ENCODE measurements around the gene DCAF12. TPM values are rescaled to one million over a fixed set of nuclear protein-coding genes. Genes with fewer than 3 reads are reported as not detected.

DCAF12 gene
- total RNA-seq (2012; rRNA removed), result 12.7 and 16.4 TPM in 2 replicates

DNA sequence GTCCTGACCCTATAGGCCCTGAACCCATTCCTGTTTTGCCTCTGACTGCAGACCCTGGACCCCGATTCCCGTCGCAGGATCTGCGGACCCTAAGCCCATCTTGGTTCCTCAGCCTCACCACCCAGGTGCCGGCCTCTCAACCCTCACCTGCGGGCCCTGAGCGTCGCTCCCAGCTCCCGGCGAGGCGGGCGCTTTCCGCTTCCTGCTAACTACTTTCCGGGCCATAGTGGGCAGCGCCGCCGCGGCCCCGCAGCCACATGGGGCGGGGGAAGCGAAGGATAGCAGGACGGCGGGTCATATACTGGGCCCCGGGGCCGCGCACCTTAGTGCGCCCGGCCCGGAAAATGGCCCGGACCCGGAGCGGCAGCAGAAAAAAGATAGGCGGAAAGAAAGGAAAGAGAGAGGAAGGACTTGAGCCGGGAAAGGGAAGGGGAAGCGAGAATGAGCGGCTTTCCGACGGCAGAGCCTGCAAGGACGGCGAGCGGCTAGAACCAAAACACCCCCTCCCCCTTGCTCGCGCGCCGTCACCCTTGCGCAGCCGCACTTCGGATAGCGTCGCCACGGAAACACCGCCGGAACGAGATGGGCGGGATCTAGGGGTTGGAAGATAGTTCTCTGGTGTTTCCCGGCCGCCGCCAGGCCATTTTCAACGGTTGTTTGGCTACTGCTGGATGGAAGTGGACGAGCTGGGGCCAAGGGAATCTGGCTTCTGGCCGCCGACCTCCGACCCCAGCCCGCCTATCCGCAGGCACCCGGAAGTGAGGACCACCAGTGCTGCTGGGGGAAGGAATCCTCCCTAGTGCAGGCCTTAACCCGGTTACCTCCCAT lies at the start of gene DCAF12:
Gene DCAF12 (minus strand): TSS at position 492 of the 828 bp plus-strand sequence. CDS start 267 bp downstream, at position 225.
- peaks cover 32% of the 10 kb centered on the region for H3K36me3 ChIP-seq (ENCODE audit: insufficient read depth, low read length)
- peak within 1 kb of the TSS; percentile 95 for H3K9ac ChIP-seq (ENCODE audit: low read depth, low read length)
- peak within 1 kb of the TSS; percentile 84 for H3K4me3 ChIP-seq (ENCODE audit: low read length)
- H3K27me3 ChIP-seq (ENCODE audit: control insufficient read depth, insufficient read depth, low read length), result no peaks in the 10 kb centered on the region
- peak within 1 kb of the TSS; percentile 96 for H3K4me2 ChIP-seq (ENCODE audit: low read length)
- peaks cover 21% of the 10 kb centered on the region for H3K4me1 ChIP-seq (ENCODE audit: control insufficient read depth, insufficient read depth, low read length)
- H3K9me3 ChIP-seq (replicated peaks; ENCODE audit: low read length), result no peaks in the 10 kb centered on the region

DNA sequence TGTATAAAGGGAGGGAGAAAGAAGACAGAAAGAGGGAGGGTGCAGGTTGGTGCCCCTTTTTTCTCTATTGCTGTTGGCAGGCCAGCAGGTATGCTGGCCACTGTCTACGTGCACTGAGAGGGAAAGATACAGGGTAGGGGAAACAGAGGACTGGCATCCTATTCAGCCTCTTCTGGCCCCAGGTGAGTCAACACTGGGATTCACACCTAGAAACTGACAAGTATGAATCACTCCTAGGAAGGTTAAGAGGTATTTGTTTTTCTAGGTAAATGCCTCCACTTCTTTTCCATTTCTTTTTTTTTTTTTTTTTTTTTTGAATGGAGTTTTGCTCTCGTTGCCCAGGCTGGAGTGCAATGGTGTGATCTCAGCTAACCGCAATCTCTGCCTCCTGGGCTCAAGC lies 49.6 kb upstream of the DCAF12 start:
- Histone ChIP-seq H3K9me3 (replicated peaks; ENCODE audit: low read length) (no peaks in the 10 kb centered on the region), H3K4me3 (ENCODE audit: low read length) (no peak overlapping the region), H3K4me1 (ENCODE audit: control insufficient read depth, insufficient read depth, low read length) (peaks cover 9% of the 10 kb centered on the region), H3K4me2 (ENCODE audit: low read length) (no peak overlapping the region), H3K36me3 (ENCODE audit: insufficient read depth, low read length) (no peaks in the 10 kb centered on the region), H3K27me3 (ENCODE audit: control insufficient read depth, insufficient read depth, low read length) (no peaks in the 10 kb centered on the region), H3K9ac (ENCODE audit: low read depth, low read length) (no peak overlapping the region)

DNA sequence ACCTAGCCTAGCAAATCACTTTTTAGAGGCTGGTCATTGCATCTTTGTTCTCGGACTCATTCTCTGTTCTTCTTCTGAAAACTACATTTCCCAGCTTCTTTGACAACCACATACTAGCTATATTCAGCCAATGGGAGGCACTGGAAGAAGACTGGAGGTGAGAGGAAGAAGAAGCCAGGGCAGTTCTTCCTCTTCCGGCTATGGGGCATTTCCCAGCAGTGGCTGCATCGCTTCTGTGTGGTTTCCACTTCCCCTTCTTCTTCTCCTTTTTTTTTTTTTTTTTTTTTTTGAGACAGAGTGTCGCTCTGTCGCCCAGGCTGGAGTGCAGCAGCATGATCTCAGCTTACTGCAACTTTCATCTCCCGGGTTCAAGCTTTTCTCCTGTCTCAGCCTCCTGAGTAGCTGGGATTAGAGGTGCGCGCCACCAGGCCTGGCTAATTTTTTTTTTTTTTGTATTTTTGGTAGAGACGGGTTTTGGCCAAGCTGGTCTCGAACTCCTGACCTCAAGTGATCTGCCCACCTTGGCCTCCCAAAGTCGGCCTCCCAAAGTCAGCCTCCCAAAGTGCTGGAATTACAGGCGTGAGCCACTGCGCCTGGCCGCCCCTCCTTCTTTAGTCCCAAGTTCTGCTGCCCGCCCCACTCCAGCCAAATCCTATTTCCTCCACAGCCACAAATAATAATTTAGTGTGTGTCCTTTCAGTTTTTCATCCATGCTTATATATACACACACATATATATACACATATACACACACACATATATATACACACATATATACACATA lies 45.4 kb upstream of the DCAF12 start:
- no peaks in the 10 kb centered on the region for H3K36me3 ChIP-seq (ENCODE audit: insufficient read depth, low read length)

DNA sequence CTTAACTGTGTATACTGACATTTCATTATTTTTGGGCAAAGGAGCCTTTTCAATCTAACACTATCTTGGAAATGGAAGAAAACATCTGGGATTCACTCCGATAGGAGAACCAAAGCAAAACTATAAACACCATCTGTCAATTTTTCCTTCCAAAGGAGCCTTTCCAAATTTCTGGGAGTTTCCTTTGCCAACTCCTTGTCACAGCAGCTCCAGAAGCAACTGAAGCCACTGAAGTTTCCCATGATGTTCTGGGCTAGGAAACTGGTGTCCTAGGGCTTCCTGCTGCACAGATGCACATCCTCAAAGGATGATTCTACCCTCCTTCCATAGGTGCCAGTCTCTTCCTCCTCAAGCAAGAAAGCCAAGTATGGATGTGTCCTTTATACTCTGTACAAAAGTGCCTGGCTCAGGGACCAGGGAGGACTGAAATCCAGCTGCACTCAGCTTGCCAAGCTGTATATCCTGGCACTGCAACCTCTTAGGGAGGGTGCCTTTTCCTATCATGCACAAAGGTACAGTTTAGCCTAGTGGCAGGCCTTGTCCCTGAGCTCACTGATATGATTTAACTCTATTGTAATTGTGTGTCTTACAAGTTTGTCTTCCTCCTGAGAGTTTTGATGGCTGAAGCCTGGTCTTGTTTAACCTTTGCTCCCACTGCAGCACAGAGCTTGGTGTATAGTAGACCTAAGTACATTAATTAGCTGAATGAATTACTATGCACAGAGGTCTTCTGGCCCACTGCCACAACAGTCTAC lies 43.9 kb upstream of the DCAF12 start:
- Histone ChIP-seq H3K27me3 (ENCODE audit: control insufficient read depth, insufficient read depth, low read length) (no peaks in the 10 kb centered on the region), H3K4me3 (ENCODE audit: low read length) (no peak overlapping the region), H3K9ac (ENCODE audit: low read depth, low read length) (no peak overlapping the region), H3K4me1 (ENCODE audit: control insufficient read depth, insufficient read depth, low read length) (no peaks in the 10 kb centered on the region), H3K36me3 (ENCODE audit: insufficient read depth, low read length) (no peaks in the 10 kb centered on the region), H3K4me2 (ENCODE audit: low read length) (no peak overlapping the region), H3K9me3 (replicated peaks; ENCODE audit: low read length) (no peaks in the 10 kb centered on the region)

More for the DNA sequence above, 45.4 kb upstream of the DCAF12 start:
- H3K4me2 ChIP-seq (ENCODE audit: low read length), result no peak overlapping the region
- H3K27me3 ChIP-seq (ENCODE audit: control insufficient read depth, insufficient read depth, low read length), result no peaks in the 10 kb centered on the region
- no peak overlapping the region for H3K4me3 ChIP-seq (ENCODE audit: low read length)
- H3K9me3 ChIP-seq (replicated peaks; ENCODE audit: low read length), result no peaks in the 10 kb centered on the region
- no peaks in the 10 kb centered on the region for H3K4me1 ChIP-seq (ENCODE audit: control insufficient read depth, insufficient read depth, low read length)
- no peak overlapping the region for H3K9ac ChIP-seq (ENCODE audit: low read depth, low read length)

DNA sequence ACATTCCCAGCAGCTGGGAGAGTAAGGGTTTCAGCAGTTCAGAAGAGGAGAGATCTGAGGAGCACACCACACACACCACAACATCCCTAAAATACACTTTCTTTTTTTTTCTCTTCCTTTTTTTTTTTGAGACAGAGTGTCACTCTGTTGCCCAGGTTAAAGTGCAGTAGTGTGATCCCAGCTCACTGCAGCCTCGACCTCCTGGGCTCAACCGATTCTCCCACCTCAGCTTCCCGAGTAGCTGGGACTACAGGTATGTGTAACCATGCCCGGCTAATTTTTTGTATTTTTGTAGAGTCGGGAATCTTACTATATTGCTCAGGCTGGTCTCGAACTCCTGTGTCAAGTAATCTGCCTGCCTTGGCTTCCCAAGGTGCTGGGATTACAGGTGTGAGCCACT lies 42.6 kb upstream of the DCAF12 start:
- Histone ChIP-seq H3K4me1 (ENCODE audit: control insufficient read depth, insufficient read depth, low read length) (peaks cover under 1% of the 10 kb centered on the region), H3K4me3 (ENCODE audit: low read length) (no peak overlapping the region), H3K4me2 (ENCODE audit: low read length) (no peak overlapping the region), H3K9ac (ENCODE audit: low read depth, low read length) (no peak overlapping the region), H3K36me3 (ENCODE audit: insufficient read depth, low read length) (no peaks in the 10 kb centered on the region), H3K9me3 (replicated peaks; ENCODE audit: low read length) (no peaks in the 10 kb centered on the region), H3K27me3 (ENCODE audit: control insufficient read depth, insufficient read depth, low read length) (no peaks in the 10 kb centered on the region)

DNA sequence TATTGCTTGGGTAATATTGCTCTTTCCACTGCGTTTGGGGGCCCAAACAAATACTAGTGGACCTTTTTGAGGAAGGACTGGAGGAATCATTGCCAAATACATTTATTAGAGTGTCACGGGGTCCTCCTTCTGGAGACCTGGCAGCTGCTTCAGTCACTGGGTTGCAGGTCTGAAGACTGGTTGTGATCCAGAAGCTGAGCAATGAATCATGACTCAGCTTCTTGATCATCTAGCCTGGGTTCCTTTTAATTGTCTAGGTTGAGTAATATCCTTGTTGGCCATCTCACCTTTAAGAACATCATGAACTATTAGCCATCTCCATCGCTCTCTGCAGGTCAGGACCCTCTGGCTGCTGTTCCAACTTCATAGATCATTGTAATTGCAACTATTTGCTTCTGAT lies 36.9 kb upstream of the DCAF12 start:
- Histone ChIP-seq H3K4me3 (ENCODE audit: low read length) (no peak overlapping the region), H3K9ac (ENCODE audit: low read depth, low read length) (no peak overlapping the region), H3K4me2 (ENCODE audit: low read length) (peak overlapping the region; percentile 12), H3K4me1 (ENCODE audit: control insufficient read depth, insufficient read depth, low read length) (peaks cover 16% of the 10 kb centered on the region), H3K9me3 (replicated peaks; ENCODE audit: low read length) (no peaks in the 10 kb centered on the region), H3K36me3 (ENCODE audit: insufficient read depth, low read length) (no peaks in the 10 kb centered on the region), H3K27me3 (ENCODE audit: control insufficient read depth, insufficient read depth, low read length) (no peaks in the 10 kb centered on the region)

DNA sequence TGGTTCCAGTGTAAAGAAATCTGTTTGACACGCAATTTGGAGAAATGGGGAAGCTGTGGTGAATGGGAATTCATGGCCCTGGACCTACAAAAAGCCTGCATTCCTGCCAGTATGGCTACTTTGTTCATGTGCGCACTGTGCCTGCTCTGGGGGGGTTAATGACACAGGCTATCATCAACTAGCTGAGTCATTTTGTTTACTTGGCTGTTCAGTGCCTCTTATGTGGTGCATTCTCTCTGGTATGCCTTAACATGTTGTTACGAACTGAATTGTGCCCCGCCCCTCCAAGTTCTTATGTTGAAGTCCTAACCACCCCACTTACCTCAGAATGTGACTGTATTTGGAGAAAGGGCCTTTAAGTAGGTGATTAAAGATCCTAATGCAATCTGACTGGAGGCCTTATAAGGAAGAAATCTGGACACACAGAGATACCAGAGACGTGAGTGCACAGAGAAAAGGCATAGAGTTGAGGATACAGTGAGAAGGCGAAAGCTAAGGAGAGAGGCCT lies 31.9 kb upstream of the DCAF12 start:
- Histone ChIP-seq H3K4me1 (ENCODE audit: control insufficient read depth, insufficient read depth, low read length) (peaks cover 12% of the 10 kb centered on the region), H3K9me3 (replicated peaks; ENCODE audit: low read length) (no peaks in the 10 kb centered on the region), H3K4me3 (ENCODE audit: low read length) (no peak overlapping the region), H3K36me3 (ENCODE audit: insufficient read depth, low read length) (no peaks in the 10 kb centered on the region), H3K9ac (ENCODE audit: low read depth, low read length) (no peak overlapping the region), H3K4me2 (ENCODE audit: low read length) (no peak overlapping the region), H3K27me3 (ENCODE audit: control insufficient read depth, insufficient read depth, low read length) (peaks cover 5% of the 10 kb centered on the region)

DNA sequence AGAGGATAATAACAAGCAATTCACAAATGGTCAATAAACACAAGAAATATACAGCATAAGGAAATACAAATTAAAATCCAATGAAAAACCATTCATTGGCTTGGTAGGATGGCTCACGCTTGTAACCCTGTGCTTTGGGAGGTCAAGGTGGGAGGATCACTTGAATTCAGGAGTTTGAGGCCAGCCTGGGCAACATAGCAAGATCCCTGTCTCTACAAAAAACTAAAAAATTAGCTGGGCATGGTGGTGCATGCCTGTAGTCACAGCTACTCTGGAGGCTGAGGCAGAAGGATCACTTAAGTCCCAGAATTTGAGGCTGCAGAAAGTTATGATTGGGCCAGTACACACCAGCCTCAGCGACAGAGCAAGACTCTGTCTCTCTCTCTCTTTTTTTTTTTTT lies 31.4 kb upstream of the DCAF12 start:
- peaks cover 6% of the 10 kb centered on the region for H3K27me3 ChIP-seq (ENCODE audit: control insufficient read depth, insufficient read depth, low read length)
- no peak overlapping the region for H3K4me3 ChIP-seq (ENCODE audit: low read length)
- H3K36me3 ChIP-seq (ENCODE audit: insufficient read depth, low read length), result no peaks in the 10 kb centered on the region
- no peak overlapping the region for H3K9ac ChIP-seq (ENCODE audit: low read depth, low read length)
- peaks cover 8% of the 10 kb centered on the region for H3K4me1 ChIP-seq (ENCODE audit: control insufficient read depth, insufficient read depth, low read length)
- H3K4me2 ChIP-seq (ENCODE audit: low read length), result no peak overlapping the region
- H3K9me3 ChIP-seq (replicated peaks; ENCODE audit: low read length), result no peaks in the 10 kb centered on the region

DNA sequence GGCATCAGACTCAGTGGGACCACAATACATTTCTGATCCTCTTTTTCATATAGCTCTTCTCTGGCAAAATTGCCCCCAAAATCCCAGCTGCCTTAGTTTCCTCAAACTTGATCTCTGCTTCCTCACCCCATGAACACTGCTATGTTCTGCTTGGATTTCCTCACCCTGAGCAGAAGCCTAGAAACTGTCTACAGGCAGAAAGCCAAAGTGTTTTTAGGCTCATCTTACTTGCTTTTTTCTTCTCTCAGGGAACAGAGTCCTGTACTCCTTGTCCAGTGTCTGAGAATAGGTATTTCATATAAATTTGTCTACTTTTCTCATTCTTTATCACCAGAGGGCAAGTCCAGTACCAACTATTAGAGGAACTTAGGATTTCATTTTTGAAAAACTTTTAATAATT lies 30.8 kb upstream of the DCAF12 start:
- Histone ChIP-seq H3K4me1 (ENCODE audit: control insufficient read depth, insufficient read depth, low read length) (peaks cover 8% of the 10 kb centered on the region), H3K9me3 (replicated peaks; ENCODE audit: low read length) (no peaks in the 10 kb centered on the region), H3K27me3 (ENCODE audit: control insufficient read depth, insufficient read depth, low read length) (peaks cover 6% of the 10 kb centered on the region), H3K4me2 (ENCODE audit: low read length) (no peak overlapping the region), H3K4me3 (ENCODE audit: low read length) (no peak overlapping the region), H3K9ac (ENCODE audit: low read depth, low read length) (no peak overlapping the region), H3K36me3 (ENCODE audit: insufficient read depth, low read length) (no peaks in the 10 kb centered on the region)

DNA sequence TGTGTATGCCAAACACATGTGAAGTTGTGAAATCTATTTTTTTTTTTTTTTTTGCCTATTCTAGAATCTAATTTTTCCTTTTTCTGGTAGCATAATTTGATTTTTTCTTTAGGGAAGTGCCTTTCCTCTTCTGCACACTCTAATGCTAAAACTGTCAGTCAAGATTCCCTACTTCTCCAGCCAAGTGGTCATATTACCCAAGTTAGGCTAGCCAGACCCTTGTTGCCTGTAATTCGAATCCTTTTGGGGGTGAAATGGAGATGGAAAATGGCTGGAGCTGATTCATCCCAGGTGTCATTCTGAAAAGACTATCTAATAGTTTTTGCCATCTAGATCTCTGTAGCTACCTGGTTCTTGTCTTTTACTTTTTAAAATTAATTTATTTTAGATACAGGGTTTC lies 27.6 kb upstream of the DCAF12 start:
- H3K9ac ChIP-seq (ENCODE audit: low read depth, low read length), result no peak overlapping the region
- H3K36me3 ChIP-seq (ENCODE audit: insufficient read depth, low read length), result no peaks in the 10 kb centered on the region
- peaks cover 6% of the 10 kb centered on the region for H3K27me3 ChIP-seq (ENCODE audit: control insufficient read depth, insufficient read depth, low read length)

DNA sequence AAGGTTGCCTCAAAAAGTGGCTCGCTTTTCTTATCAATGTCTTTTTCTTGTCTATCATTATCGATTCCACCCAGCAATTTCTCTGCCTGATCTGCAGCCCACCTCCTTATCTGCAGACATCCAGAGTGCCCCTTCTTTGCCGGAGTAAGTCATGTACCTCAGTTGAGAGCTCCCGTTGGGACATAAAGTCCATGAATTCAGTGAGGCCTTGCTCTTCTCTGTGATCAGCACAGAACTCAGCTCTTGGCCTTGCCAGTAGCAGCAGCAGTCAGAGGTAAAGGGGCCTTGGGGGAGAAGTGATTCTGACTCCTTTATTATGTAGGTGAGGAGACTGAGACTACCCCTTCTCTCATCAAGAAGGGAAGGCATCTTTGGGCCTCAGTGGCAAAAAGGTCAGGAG lies 24.9 kb upstream of the DCAF12 start:
- H3K4me3 ChIP-seq (ENCODE audit: low read length), result no peak overlapping the region
- no peaks in the 10 kb centered on the region for H3K9me3 ChIP-seq (replicated peaks; ENCODE audit: low read length)
- no peaks in the 10 kb centered on the region for H3K36me3 ChIP-seq (ENCODE audit: insufficient read depth, low read length)
- H3K9ac ChIP-seq (ENCODE audit: low read depth, low read length), result no peak overlapping the region
- no peak overlapping the region for H3K4me2 ChIP-seq (ENCODE audit: low read length)
- H3K27me3 ChIP-seq (ENCODE audit: control insufficient read depth, insufficient read depth, low read length), result peaks cover 6% of the 10 kb centered on the region
- H3K4me1 ChIP-seq (ENCODE audit: control insufficient read depth, insufficient read depth, low read length), result no peaks in the 10 kb centered on the region

More for the DNA sequence above, 27.6 kb upstream of the DCAF12 start:
- Histone ChIP-seq H3K4me1 (ENCODE audit: control insufficient read depth, insufficient read depth, low read length) (peaks cover 8% of the 10 kb centered on the region), H3K4me2 (ENCODE audit: low read length) (no peak overlapping the region), H3K4me3 (ENCODE audit: low read length) (no peak overlapping the region), H3K9me3 (replicated peaks; ENCODE audit: low read length) (no peaks in the 10 kb centered on the region)
